AG09309 (cell line): ENCODE results near the gene GJC2.
A peak's percentile ranks its signal among the peaks of the same experiment; 100 is the strongest.

Experiments used
- DNase-seq: peaks from one replicate; pipeline ENCODE4 v3.0.0-alpha.2; 2010; ENCODE audit warnings: low read depth
- H3K4me3 ChIP-seq: 2 replicates; pipeline ENCODE4 v1.5.1; 2011; ENCODE audit warnings: mild to moderate bottlenecking, low read depth, low read length, moderate library complexity; ENCODE audit not compliant: control insufficient read depth
- CTCF ChIP-seq: IDR thresholded peaks from 2 replicates; pipeline ENCODE4 v1.5.1; 2011; ENCODE audit warnings: mild to moderate bottlenecking, low read depth, low read length, inconsistent platforms; ENCODE audit not compliant: insufficient read depth, control insufficient read depth; ENCODE audit errors: missing control alignments

The GJC2 gene

GRCh38 chr1:228162286-228163006, 12.7 kb downstream of the GJC2 start:
- no peak overlapping the region for H3K4me3 ChIP-seq
- no peak for DNase-seq
- TF ChIP-seq CTCF, result no peak

GRCh38 chr1:228163007-228163753, 13.4 kb downstream of the GJC2 start:
- TF ChIP-seq CTCF, result no peak
- DNase-seq, result no peak

GRCh38 chr1:228163776-228164519, 14.2 kb downstream of the GJC2 start:
- H3K4me3 ChIP-seq, result no peak overlapping the region
- no peak for DNase-seq
- TF ChIP-seq CTCF, result no peak

More at GRCh38 chr1:228163007-228163753, 13.4 kb downstream of the GJC2 start:
- H3K4me3 ChIP-seq, result no peak overlapping the region

GRCh38 chr1:228164561-228165371, 15.0 kb downstream of the GJC2 start:
- H3K4me3 ChIP-seq, result peak overlapping the region; percentile 51
- DNase-seq, result no peak
- TF ChIP-seq CTCF, result no peak

GRCh38 chr1:228165372-228166169, 15.8 kb downstream of the GJC2 start, which contains the start of gene IBA57:
Gene IBA57, plus strand, starts transcription at chr1:228165804. Its CDS starts 13 bp downstream, at chr1:228165817.
- DNase-seq, result peak; percentile 95
- H3K4me3 ChIP-seq, result peak within 1 kb of the TSS; percentile 80
- peak; percentile 81 for TF ChIP-seq CTCF
